HEK293 (cell line): ENCODE measurements around the gene VAV3.
"Not testable (repeated sequence)": the region's sequence is repeated elsewhere in the genome, so short reads cannot be mapped to it uniquely, and the experiment has no call there.

Source experiments
- CTCF ChIA-PET: fragments of 350-600 bp; formaldehyde crosslinking; extraction: SDS; loops from one replicate; lab custom pipeline; 2021; ENCODE audit warnings: antibody characterized with exemption; lab: Yijun Ruan, JAX
- POLR2A ChIA-PET: fragments of 300-600 bp; formaldehyde crosslinking; extraction: SDS; loops from one replicate; lab custom pipeline; 2020; ENCODE audit warnings: antibody characterized with exemption, inconsistent platforms; lab: Yijun Ruan, JAX
- H3K27ac ChIP-seq: fragments of 200-500 bp; sonication (Bioruptor generic); 2 replicates; pipeline ENCODE4 v1.5.1; 2014; ENCODE audit warnings: low read depth, low read length, control low read depth, inconsistent platforms; ENCODE audit errors: extremely low read depth
- H3K36me3 ChIP-seq, 2 experiments: fragments of 200-500 bp in 1 of 2; sonication (Bioruptor generic) in 1 of 2; 1 replicate in 1 of 2; 2 replicates in 1 of 2; pipeline ENCODE4 v1.5.1; 2014 to 2017; ENCODE audit warnings: inconsistent platforms in 2 of 2, low read length in 2 of 2; ENCODE audit not compliant: control insufficient read depth in 2 of 2, insufficient read depth in 1 of 2
- H3K4me1 ChIP-seq: fragments of 200-500 bp; sonication (Bioruptor generic); 2 replicates; pipeline ENCODE4 v1.5.1; 2014; ENCODE audit warnings: mild to moderate bottlenecking, low read length, inconsistent platforms; ENCODE audit not compliant: control insufficient read depth, insufficient read depth
- H3K4me3 ChIP-seq: 2 replicates; pipeline ENCODE4 v1.5.1; 2011; ENCODE audit warnings: low read depth, mild to moderate bottlenecking, control low read depth, low read length, moderate library complexity
- H3K9me3 ChIP-seq: fragments of 200-500 bp; sonication (Bioruptor generic); 2 replicates; pipeline ENCODE4 v1.5.1; 2014; ENCODE audit warnings: low read depth, low read length, inconsistent platforms; ENCODE audit not compliant: control insufficient read depth, insufficient read depth
- EGR2 ChIP-seq: fragments of 450-650 bp; formaldehyde crosslinking; IDR thresholded peaks from 2 replicates; pipeline ENCODE4 v1.5.1; 2016; ENCODE audit warnings: low read depth, missing biosample characterization, missing genetic modification characterization
- FEZF1 ChIP-seq: fragments of 450-650 bp; formaldehyde crosslinking; IDR thresholded peaks from 2 replicates; pipeline ENCODE4 v1.5.1; 2016; ENCODE audit warnings: missing biosample characterization, missing genetic modification characterization
- GLIS1 ChIP-seq: fragments of 450-650 bp; formaldehyde crosslinking; IDR thresholded peaks from 2 replicates; pipeline ENCODE4 v1.5.1; 2016; ENCODE audit warnings: missing biosample characterization, missing genetic modification characterization
- GLIS2 ChIP-seq: fragments of 450-650 bp; formaldehyde crosslinking; IDR thresholded peaks from 2 replicates; pipeline ENCODE4 v1.5.1; 2016; ENCODE audit warnings: missing biosample characterization, missing genetic modification characterization
- KLF8 ChIP-seq: fragments of 450-650 bp; formaldehyde crosslinking; IDR thresholded peaks from 2 replicates; pipeline ENCODE4 v1.5.1; 2016; ENCODE audit warnings: missing biosample characterization, missing genetic modification characterization
- MZF1 ChIP-seq: fragments of 450-650 bp; formaldehyde crosslinking; IDR thresholded peaks from 2 replicates; pipeline ENCODE4 v1.5.1; 2017; ENCODE audit warnings: missing biosample characterization, missing genetic modification characterization, borderline replicate concordance
- PRDM10 ChIP-seq: fragments of 450-650 bp; formaldehyde crosslinking; IDR thresholded peaks from 2 replicates; pipeline ENCODE4 v1.5.1; 2016; ENCODE audit warnings: missing biosample characterization, missing genetic modification characterization
- SALL2 ChIP-seq: fragments of 450-650 bp; formaldehyde crosslinking; IDR thresholded peaks from 2 replicates; pipeline ENCODE4 v1.5.0; 2017; ENCODE audit warnings: missing biosample characterization, mild to moderate bottlenecking, missing genetic modification characterization, borderline replicate concordance
- SETDB1 ChIP-seq: IDR thresholded peaks from one replicate; pipeline ENCODE4 v1.6.1; 2017; ENCODE audit warnings: mild to moderate bottlenecking, low read length, moderate library complexity, mixed read lengths; ENCODE audit not compliant: insufficient read length
- SP3 ChIP-seq: fragments of 450-650 bp; formaldehyde crosslinking; IDR thresholded peaks from 2 replicates; pipeline ENCODE4 v1.5.1; 2016; ENCODE audit warnings: missing biosample characterization, missing genetic modification characterization
- TCF7L2 ChIP-seq: IDR thresholded peaks from 2 replicates; pipeline ENCODE4 v1.6.1; 2011; ENCODE audit warnings: low read depth, mild to moderate bottlenecking, inconsistent platforms, low read length, moderate library complexity, borderline replicate concordance
- ZBTB21 ChIP-seq: fragments of 450-650 bp; formaldehyde crosslinking; IDR thresholded peaks from 2 replicates; pipeline ENCODE4 v1.5.1; 2017; ENCODE audit warnings: missing biosample characterization, missing genetic modification characterization
- ZEB2 ChIP-seq: fragments of 450-650 bp; formaldehyde crosslinking; IDR thresholded peaks from 2 replicates; pipeline ENCODE4 v1.5.1; 2016; ENCODE audit warnings: missing biosample characterization, missing genetic modification characterization
- ZFHX2 ChIP-seq: fragments of 450-650 bp; formaldehyde crosslinking; conservative IDR thresholded peaks from 2 replicates; pipeline ENCODE4 v1.5.1; 2016; ENCODE audit warnings: missing biosample characterization, missing genetic modification characterization
- ZIC2 ChIP-seq: fragments of 450-650 bp; formaldehyde crosslinking; IDR thresholded peaks from 2 replicates; pipeline ENCODE4 v1.5.1; 2016; ENCODE audit warnings: missing biosample characterization, missing genetic modification characterization
- ZNF266 ChIP-seq: fragments of 450-650 bp; formaldehyde crosslinking; IDR thresholded peaks from 2 replicates; pipeline ENCODE4 v1.5.1; 2016; ENCODE audit warnings: missing biosample characterization, missing genetic modification characterization, low read depth
- ZNF366 ChIP-seq: fragments of 450-650 bp; formaldehyde crosslinking; conservative IDR thresholded peaks from 2 replicates; pipeline ENCODE4 v1.5.1; 2016; ENCODE audit warnings: missing biosample characterization, missing genetic modification characterization
- ZNF558 ChIP-seq: fragments of 450-650 bp; formaldehyde crosslinking; IDR thresholded peaks from 2 replicates; pipeline ENCODE4 v1.5.1; 2016; ENCODE audit warnings: missing biosample characterization, missing genetic modification characterization
- ZNF585B ChIP-seq: fragments of 450-650 bp; formaldehyde crosslinking; IDR thresholded peaks from 2 replicates; pipeline ENCODE4 v1.5.1; 2016; ENCODE audit warnings: missing biosample characterization, missing genetic modification characterization
- ZNF610 ChIP-seq: fragments of 450-650 bp; formaldehyde crosslinking; IDR thresholded peaks from 2 replicates; pipeline ENCODE4 v1.5.1; 2016; ENCODE audit warnings: missing biosample characterization, missing genetic modification characterization, borderline replicate concordance
- ZNF664 ChIP-seq: fragments of 450-650 bp; formaldehyde crosslinking; IDR thresholded peaks from 2 replicates; pipeline ENCODE4 v1.5.1; 2016; ENCODE audit warnings: missing biosample characterization, missing genetic modification characterization
- ZNF692 ChIP-seq: fragments of 450-650 bp; formaldehyde crosslinking; IDR thresholded peaks from 2 replicates; pipeline ENCODE4 v1.5.1; 2016; ENCODE audit warnings: missing biosample characterization, missing genetic modification characterization
- ZNF792 ChIP-seq: fragments of 450-650 bp; formaldehyde crosslinking; IDR thresholded peaks from 2 replicates; pipeline ENCODE4 v1.5.1; 2016; ENCODE audit warnings: missing biosample characterization, missing genetic modification characterization
- ZSCAN23 ChIP-seq: fragments of 450-650 bp; formaldehyde crosslinking; IDR thresholded peaks from 2 replicates; pipeline ENCODE4 v1.5.1; 2016; ENCODE audit warnings: missing biosample characterization, missing genetic modification characterization
- ZSCAN30 ChIP-seq: fragments of 450-650 bp; IDR thresholded peaks from 2 replicates; pipeline ENCODE4 v1.5.1; 2018; ENCODE audit warnings: missing biosample characterization, mild to moderate bottlenecking, missing genetic modification characterization, moderate library complexity

VAV3 gene

GRCh38 chr1:108007531-108007930 lies 42.6 kb upstream of the VAV3 start:
- TF ChIP-seq ZNF366 (no peak), SALL2 (no peak), ZNF266 (tag by site-specific recombination) (no peak), SETDB1 (no peak), ZEB2 (tag by site-specific recombination) (no peak), TCF7L2 (no peak), ZNF664 (no peak), MZF1 (tag by site-specific recombination) (no peak), SP3 (tag by site-specific recombination) (no peak), ZNF558 (tag by site-specific recombination) (no peak)
- Histone ChIP-seq H3K27ac (no peak overlapping the region), H3K36me3 (no peaks in the 10 kb centered on the region), H3K4me1 (no peaks in the 10 kb centered on the region), H3K9me3 (no peaks in the 10 kb centered on the region), H3K4me3 (no peak overlapping the region)
- POLR2A ChIA-PET = no interaction called here
- CTCF ChIA-PET = interaction anchor here (0.9 kb wide), 1 partner anchor 31 kb away, joined by 4 read pairs; no protein-coding TSS in a partner anchor

- Histone ChIP-seq H3K9me3 (no peaks in the 10 kb centered on the region), H3K27ac (no peak overlapping the region), H3K4me3 (no peak overlapping the region), H3K36me3 (no peaks in the 10 kb centered on the region), H3K4me1 (no peaks in the 10 kb centered on the region)
- CTCF ChIA-PET = interaction anchor here (0.9 kb wide), 1 partner anchor 32 kb away, joined by 4 read pairs; no protein-coding TSS in a partner anchor
- POLR2A ChIA-PET = no interaction called here
- TF ChIP-seq ZSCAN23 (tag by site-specific recombination) (no peak), ZNF610 (tag by site-specific recombination) (no peak), TCF7L2 (no peak)
Measured at GRCh38 chr1:108007070-108007469, 42.1 kb upstream of the VAV3 start.

- H3K27ac ChIP-seq, H3K4me3 ChIP-seq, H3K9me3 ChIP-seq, CTCF ChIA-PET, POLR2A ChIA-PET, H3K4me1 ChIP-seq, H3K36me3 ChIP-seq: not testable (repeated sequence)
- TF ChIP-seq EGR2 (tag by site-specific recombination) = peak; percentile 95
- TF ChIP-seq ZFHX2 (tag by site-specific recombination) = peak; percentile 99
Measured at GRCh38 chr1:108004919-108005318, 39.9 kb upstream of the VAV3 start.

GRCh38 chr1:108000620-108001111 lies 35.7 kb upstream of the VAV3 start:
- Histone ChIP-seq H3K9me3 (no peaks in the 10 kb centered on the region), H3K4me1 (peaks cover 8% of the 10 kb centered on the region), H3K27ac (no peak overlapping the region), H3K36me3 (no peaks in the 10 kb centered on the region), H3K4me3 (no peak overlapping the region)
- ChIA-PET POLR2A (interaction anchor here (1.7 kb wide), 1 partner anchor 13 kb away, joined by 3 read pairs; no protein-coding TSS in a partner anchor), CTCF (interaction anchor here (0.5 to 0.7 kb wide), 2 partner anchors 9 to 584 kb away, joined by 3 to 4 read pairs; no protein-coding TSS in a partner anchor)
- TF ChIP-seq ZNF692 = 0 out of 2 replicates have a peak, but pooled peaks have one; percentile 51
- peak; percentile 51 for TF ChIP-seq PRDM10 (tag by site-specific recombination)
- TF ChIP-seq ZNF792 (tag by site-specific recombination) = no peak
- TF ChIP-seq KLF8 = no peak
- no peak for TF ChIP-seq ZNF585B
- 0 out of 2 replicates have a peak, but pooled peaks have one; percentile 12 for TF ChIP-seq ZBTB21 (tag by site-specific recombination)
- TF ChIP-seq GLIS2 (tag by site-specific recombination) = no peak
- 0 out of 2 replicates have a peak, but pooled peaks have one; percentile 51 for TF ChIP-seq MZF1 (tag by site-specific recombination)
- TF ChIP-seq FEZF1 (tag by site-specific recombination) = peak; percentile 90
- TF ChIP-seq ZIC2 (tag by site-specific recombination) = peak; percentile 58
- TF ChIP-seq ZSCAN30 (tag by site-specific recombination) = 0 out of 2 replicates have a peak, but pooled peaks have one; percentile 13
- TF ChIP-seq GLIS1 (tag by site-specific recombination) = peak; percentile 66
